BJ (cell line): Measurements from ENCODE around the gene NDUFAF7. TPM values are rescaled to one million over a fixed set of nuclear protein-coding genes. Genes with fewer than 3 reads are reported as not detected.
"Not testable (repeated sequence)": the region's sequence is repeated elsewhere in the genome, so short reads cannot be mapped to it uniquely, and the experiment has no call there.

Source experiments
- CTCF ChIA-PET: fragments of 350-600 bp; formaldehyde crosslinking; extraction: SDS; loops from one replicate; lab custom pipeline; 2021; ENCODE audit warnings: antibody characterized with exemption, inconsistent platforms; lab: Yijun Ruan, JAX
- POLR2A ChIA-PET: fragments of 300-600 bp; sonication (Branson Sonifier 250); formaldehyde crosslinking; extraction: SDS; loops from one replicate; lab custom pipeline; 2021; ENCODE audit warnings: antibody characterized with exemption; lab: Charles Lee
- DNase-seq: peaks from one replicate; pipeline ENCODE4 v3.0.0-alpha.2; 2011; ENCODE audit warnings: low read depth
- H3K27me3 ChIP-seq: 2 replicates; pipeline ENCODE4 v1.6.0; 2011; ENCODE audit warnings: low read length; ENCODE audit not compliant: control insufficient read depth, insufficient read depth
- H3K36me3 ChIP-seq: 2 replicates; pipeline ENCODE4 v1.5.1; 2011; ENCODE audit warnings: low read length; ENCODE audit not compliant: control insufficient read depth, insufficient read depth
- H3K4me3 ChIP-seq: 2 replicates; pipeline ENCODE4 v1.5.1; 2011; ENCODE audit warnings: low read depth, mild to moderate bottlenecking, control low read depth, low read length
- polyA plus RNA-seq: library from polyadenylated mRNA; depleted of rRNA; stranded (reverse); fragments of >200 nt; gene quantifications from 2 replicates; pipeline ENCODE4 v1.2.3, GENCODE V29; 2011
- TF ChIP-seq, protein P1 (sequence below): IDR thresholded peaks from 2 replicates; pipeline ENCODE4 v1.5.1; 2011; ENCODE audit warnings: low read depth, mild to moderate bottlenecking, control low read depth, inconsistent platforms, low read length, moderate library complexity; ENCODE audit not compliant: insufficient read depth

Gene NDUFAF7
- polyA plus RNA-seq, 1 experiment = 9.5 TPM

DNA sequence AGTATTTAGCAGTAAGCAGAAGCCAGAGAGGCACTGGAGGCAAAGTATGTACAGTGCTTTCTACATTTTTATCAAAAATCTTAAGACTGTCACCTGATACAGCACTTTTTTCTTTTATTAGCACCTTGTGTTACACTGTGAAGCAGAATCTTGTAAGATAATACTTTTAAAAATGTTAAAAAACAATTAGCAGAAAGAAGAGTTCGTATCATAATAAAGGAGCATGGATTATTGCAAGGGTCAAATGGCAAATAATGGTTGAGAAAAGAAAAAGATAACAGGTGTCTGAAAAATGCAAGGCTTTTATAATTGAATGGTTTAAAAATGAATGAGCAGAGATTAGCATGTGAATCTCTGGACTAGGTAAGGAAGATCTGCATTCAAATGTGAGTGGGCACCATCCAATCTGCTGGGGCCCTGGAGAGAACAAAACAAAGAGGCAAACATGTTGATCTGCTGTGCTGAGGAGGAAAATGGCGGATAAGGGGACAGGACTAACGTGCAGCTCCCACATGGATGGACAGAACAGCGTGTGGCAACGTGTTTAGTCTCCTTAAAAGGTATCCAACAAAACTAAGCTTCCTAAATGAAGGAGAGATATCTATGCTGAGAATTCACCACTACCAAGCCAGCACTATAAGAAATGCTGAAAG lies 25.6 kb upstream of the NDUFAF7 start:
- TF ChIP-seq, protein P1, sequence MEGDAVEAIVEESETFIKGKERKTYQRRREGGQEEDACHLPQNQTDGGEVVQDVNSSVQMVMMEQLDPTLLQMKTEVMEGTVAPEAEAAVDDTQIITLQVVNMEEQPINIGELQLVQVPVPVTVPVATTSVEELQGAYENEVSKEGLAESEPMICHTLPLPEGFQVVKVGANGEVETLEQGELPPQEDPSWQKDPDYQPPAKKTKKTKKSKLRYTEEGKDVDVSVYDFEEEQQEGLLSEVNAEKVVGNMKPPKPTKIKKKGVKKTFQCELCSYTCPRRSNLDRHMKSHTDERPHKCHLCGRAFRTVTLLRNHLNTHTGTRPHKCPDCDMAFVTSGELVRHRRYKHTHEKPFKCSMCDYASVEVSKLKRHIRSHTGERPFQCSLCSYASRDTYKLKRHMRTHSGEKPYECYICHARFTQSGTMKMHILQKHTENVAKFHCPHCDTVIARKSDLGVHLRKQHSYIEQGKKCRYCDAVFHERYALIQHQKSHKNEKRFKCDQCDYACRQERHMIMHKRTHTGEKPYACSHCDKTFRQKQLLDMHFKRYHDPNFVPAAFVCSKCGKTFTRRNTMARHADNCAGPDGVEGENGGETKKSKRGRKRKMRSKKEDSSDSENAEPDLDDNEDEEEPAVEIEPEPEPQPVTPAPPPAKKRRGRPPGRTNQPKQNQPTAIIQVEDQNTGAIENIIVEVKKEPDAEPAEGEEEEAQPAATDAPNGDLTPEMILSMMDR = no peak
- Histone ChIP-seq H3K4me3 (no peak overlapping the region), H3K36me3 (peaks cover 11% of the 10 kb centered on the region), H3K27me3 (no peaks in the 10 kb centered on the region)
- DNase-seq = no peak
- ChIA-PET CTCF (no interaction called here), POLR2A (no interaction called here)

DNA sequence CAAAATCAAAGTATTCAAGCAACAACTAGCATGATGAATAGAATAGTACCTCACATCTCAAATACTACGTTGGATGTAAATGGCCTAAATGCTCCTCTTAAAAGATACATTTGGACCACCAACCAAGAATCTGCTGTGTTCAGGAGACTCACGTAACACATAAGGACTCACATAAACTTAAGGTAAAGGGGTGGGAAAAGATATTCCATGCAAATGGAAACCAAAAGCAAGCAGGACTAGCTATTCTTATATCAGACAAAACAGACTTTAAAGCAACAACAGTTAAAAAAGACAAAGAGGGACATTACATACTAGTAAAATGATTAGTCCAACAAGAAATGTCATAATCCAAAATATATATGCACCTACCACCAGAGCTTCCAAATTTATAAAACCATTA lies 24.7 kb upstream of the NDUFAF7 start:
- H3K27me3 ChIP-seq, CTCF ChIA-PET, H3K36me3 ChIP-seq, POLR2A ChIA-PET, H3K4me3 ChIP-seq, DNase-seq: not testable (repeated sequence)

DNA sequence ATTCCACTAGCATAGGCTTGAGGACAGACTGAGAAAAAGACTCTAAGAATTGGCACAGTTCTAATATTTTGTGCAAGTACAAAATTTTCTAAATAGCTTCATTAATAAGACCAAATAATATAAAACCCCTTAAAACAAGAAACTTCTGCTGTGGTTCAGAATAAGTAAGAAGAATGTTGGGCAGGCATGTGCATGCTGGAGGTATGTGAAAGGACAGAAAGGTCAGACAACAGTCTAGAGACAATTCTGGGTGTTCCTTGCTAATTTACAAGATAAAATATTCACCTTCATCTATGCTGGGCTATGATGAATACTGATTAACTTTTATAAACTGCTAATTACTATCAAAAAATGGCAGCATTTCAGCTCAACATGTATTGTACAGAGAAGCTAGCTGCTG lies 20.2 kb upstream of the NDUFAF7 start:
- Histone ChIP-seq H3K36me3 (peaks cover 6% of the 10 kb centered on the region), H3K4me3 (no peak overlapping the region), H3K27me3 (no peaks in the 10 kb centered on the region)
- POLR2A ChIA-PET = no interaction called here
- no peak for DNase-seq
- TF ChIP-seq, protein P1 = no peak
- CTCF ChIA-PET = interaction anchor here (1.7 kb wide), 1 partner anchor 10 kb away, joined by 7 read pairs; no protein-coding TSS in a partner anchor

DNA sequence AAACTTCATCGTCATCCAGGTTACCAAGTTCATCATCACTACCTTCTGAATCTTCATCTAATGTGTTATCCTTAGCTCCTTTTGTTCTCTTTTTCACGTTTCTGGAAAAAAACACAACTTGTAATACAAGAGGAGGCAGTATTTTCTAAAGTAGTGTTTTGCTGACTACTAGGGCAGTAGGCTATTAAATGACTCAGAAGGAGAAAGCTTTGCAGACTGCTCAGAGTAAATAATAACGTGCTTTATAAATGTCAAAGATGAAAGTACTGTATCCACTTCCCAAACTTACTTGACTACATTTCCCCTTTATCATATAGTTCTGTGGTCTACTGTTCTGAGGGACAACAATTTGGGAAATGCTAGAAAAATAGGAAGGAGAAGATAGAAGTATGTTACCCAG lies 19.5 kb upstream of the NDUFAF7 start:
- H3K36me3 ChIP-seq = peaks cover 5% of the 10 kb centered on the region
- DNase-seq = no peak
- no peaks in the 10 kb centered on the region for H3K27me3 ChIP-seq
- H3K4me3 ChIP-seq = no peak overlapping the region
- ChIA-PET CTCF (interaction anchor here (0.6 to 1.7 kb wide), 2 partner anchors 9 to 36 kb away, joined by 3 to 7 read pairs; no protein-coding TSS in a partner anchor), POLR2A (no interaction called here)
- TF ChIP-seq, protein P1 = no peak

DNA sequence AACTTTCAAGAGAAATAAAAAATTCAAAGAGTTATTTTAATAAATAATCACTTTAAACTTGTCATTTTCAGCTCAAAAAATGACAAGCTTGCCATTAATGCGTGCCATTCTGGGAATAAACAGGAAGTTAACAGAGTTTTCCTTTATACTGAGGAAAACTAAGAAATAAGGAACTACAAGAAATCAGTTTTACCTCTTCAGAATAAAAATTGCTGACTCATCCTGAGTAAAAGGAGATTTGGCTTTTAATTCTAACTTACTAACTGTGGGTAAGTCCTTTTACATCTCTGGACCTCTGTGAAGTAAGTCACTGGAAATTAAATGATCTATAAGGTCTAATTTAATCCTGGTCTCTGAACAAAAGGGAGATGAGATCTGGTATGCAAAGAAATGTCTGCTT lies 16.2 kb upstream of the NDUFAF7 start:
- CTCF ChIA-PET = interaction anchor here (0.7 kb wide), 1 partner anchor 429 kb away, joined by 3 read pairs; no protein-coding TSS in a partner anchor
- no peak overlapping the region for H3K4me3 ChIP-seq
- DNase-seq = no peak
- POLR2A ChIA-PET = no interaction called here
- TF ChIP-seq, protein P1 = no peak
- peaks cover 5% of the 10 kb centered on the region for H3K36me3 ChIP-seq
- no peaks in the 10 kb centered on the region for H3K27me3 ChIP-seq

DNA sequence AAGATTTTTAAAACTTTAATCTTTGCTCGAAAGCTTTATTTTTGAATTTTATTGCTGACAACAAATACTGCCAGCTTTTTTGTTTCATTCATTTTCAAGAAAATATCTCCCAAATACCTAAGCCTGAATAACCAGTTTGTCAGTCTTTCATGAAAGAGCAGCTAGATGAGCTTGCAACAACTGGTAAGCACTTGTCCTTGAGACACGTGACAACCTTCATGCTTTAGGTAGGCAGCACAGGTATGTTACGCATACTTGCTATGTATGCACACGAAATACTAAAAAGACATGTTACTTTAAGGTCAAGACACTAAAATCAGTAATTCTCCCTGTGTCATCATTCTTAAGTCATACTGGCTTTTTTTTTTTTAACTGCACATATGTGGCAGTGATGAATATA lies 12.4 kb upstream of the NDUFAF7 start:
- TF ChIP-seq, protein P1 = no peak
- Histone ChIP-seq H3K4me3 (no peak overlapping the region), H3K36me3 (peaks cover 6% of the 10 kb centered on the region), H3K27me3 (no peaks in the 10 kb centered on the region)
- ChIA-PET CTCF (no interaction called here), POLR2A (no interaction called here)
- no peak for DNase-seq
